ENCODE measurements around the gene CDCA8. TPM values are rescaled to one million over a fixed set of nuclear protein-coding genes. Genes with fewer than 3 reads are reported as not detected.

CDCA8 gene
- total and polyA plus RNA-seq, 2 of the 13 experiments (the other 11 are each of a cell fraction or from before 2014, with no cell fraction given): 24.1 to 38.6 TPM

GRCh38 chr1:37691497-37692077 lies 729 bp upstream of the CDCA8 start (continued):
- no peak for TF ChIP-seq HMGXB4 (CRISPR knock-in tag; IDR thresholded peaks at IDR 0.05; ENCODE audit: borderline replicate concordance in 1 of 2, low read depth in 1 of 2)
- TF ChIP-seq RELA (CRISPR knock-in tag; IDR thresholded peaks at IDR 0.05): no peak
- peak; percentile 6; the same call in 1 of the 2 replicates for TF ChIP-seq ZNF558 (CRISPR knock-in tag; IDR thresholded peaks at IDR 0.05; ENCODE audit: borderline replicate concordance)
- TF ChIP-seq KAT7 (CRISPR knock-in tag; IDR thresholded peaks at IDR 0.05; ENCODE audit: borderline replicate concordance): no peak
- TF ChIP-seq STAT5B (CRISPR knock-in tag; IDR thresholded peaks at IDR 0.05): no peak
- TF ChIP-seq GZF1 (CRISPR knock-in tag; IDR thresholded peaks at IDR 0.05): 0 out of 2 replicates have a peak, but pooled peaks have one; percentile 19
- TF ChIP-seq SRSF9 (IDR thresholded peaks at IDR 0.05; ENCODE audit: borderline replicate concordance, insufficient read depth, low read depth, low read length, poor library complexity, severe bottlenecking): no peak
- no peak for TF ChIP-seq RXRB (CRISPR knock-in tag; IDR thresholded peaks at IDR 0.05; ENCODE audit: borderline replicate concordance)
- no peak for TF ChIP-seq GLMP (CRISPR knock-in tag; IDR thresholded peaks at IDR 0.05; ENCODE audit: borderline replicate concordance)
- TF ChIP-seq ZNF333 (CRISPR knock-in tag; IDR thresholded peaks at IDR 0.05; ENCODE audit: borderline replicate concordance): no peak
- peak; percentile 64; the same call in 1 of the 2 replicates for TF ChIP-seq NR0B2 (CRISPR knock-in tag; IDR thresholded peaks at IDR 0.05)
- TF ChIP-seq AHR (CRISPR knock-in tag; IDR thresholded peaks at IDR 0.05): no peak
- TF ChIP-seq RBFOX2 (IDR thresholded peaks at IDR 0.05; ENCODE audit: low read depth, low read length): peak; percentile 45
- 0 out of 2 replicates have a peak, but pooled peaks have one; percentile 29 for TF ChIP-seq ZNF224 (CRISPR knock-in tag; IDR thresholded peaks at IDR 0.05)
- TF ChIP-seq FOXO1 (CRISPR knock-in tag; IDR thresholded peaks at IDR 0.05): peak; percentile 13; the same call in 1 of the 2 replicates
- no peak for TF ChIP-seq ZGPAT (CRISPR knock-in tag; IDR thresholded peaks at IDR 0.05)
- TF ChIP-seq ZNF761 (CRISPR knock-in tag; conservative IDR thresholded peaks at IDR 0.05): peak; percentile 24; the same call in 1 of the 2 replicates
- no peak for TF ChIP-seq SP140L (CRISPR knock-in tag; IDR thresholded peaks at IDR 0.05; ENCODE audit: borderline replicate concordance)
- no peak for TF ChIP-seq SMAD9 (CRISPR knock-in tag; IDR thresholded peaks at IDR 0.05)

Measured in HepG2 (cell line).